Naive thymus-derived CD4-positive, alpha-beta T cell (primary cell): ENCODE data around the gene VAC14. TPM values are rescaled to one million over a fixed set of nuclear protein-coding genes. Genes with fewer than 3 reads are reported as not detected.

Experiments used
- ATAC-seq: fragments of 150-1000 bp; cut with Tn5 transposase; 2 replicates; pipeline ENCODE4 v1.10.0; 2021; ENCODE audit warnings: mild to moderate bottlenecking, moderate library complexity
- CTCF ChIA-PET: fragments of 350-600 bp; sonication (Branson Sonifier 250); formaldehyde crosslinking; loops from one replicate; lab custom pipeline; 2021; ENCODE audit warnings: antibody characterized with exemption; lab: Charles Lee
- POLR2A ChIA-PET: fragments of 350-600 bp; sonication (Branson Sonifier 250); formaldehyde crosslinking; loops from one replicate; lab custom pipeline; 2021; ENCODE audit warnings: antibody characterized with exemption, inconsistent platforms; lab: Charles Lee
- DNase-seq, 9 donors: peaks; one replicate each; pipeline versions ENCODE4 v3.0.0 to v3.0.0-alpha.2; 2020 to 2022; ENCODE audit warnings: mixed read lengths in 1 of 9
- H3K27ac ChIP-seq: one replicate; pipeline ENCODE4 v1.7.0; 2013; ENCODE audit warnings: mild to moderate bottlenecking, low read depth, low read length, moderate library complexity
- H3K27me3 ChIP-seq, 2 donors: one replicate each; pipeline ENCODE4 v1.7.0; 2013; ENCODE audit warnings: low read length in 2 of 2, mild to moderate bottlenecking in 2 of 2, moderate library complexity in 2 of 2; ENCODE audit not compliant: control insufficient read depth in 2 of 2, insufficient read depth in 2 of 2
- H3K36me3 ChIP-seq, 3 experiments: 1 replicate in 2 of 3; 2 replicates in 1 of 3; pipeline ENCODE4 v1.7.0; 2013; ENCODE audit warnings: low read length in 3 of 3, mild to moderate bottlenecking in 3 of 3, moderate library complexity in 1 of 3; ENCODE audit not compliant: insufficient read depth in 3 of 3, control insufficient read depth in 2 of 3
- H3K4me1 ChIP-seq, 2 donors: one replicate each; pipeline ENCODE4 v1.7.0; 2013; ENCODE audit warnings: low read length in 2 of 2, mild to moderate bottlenecking in 2 of 2, moderate library complexity in 1 of 2; ENCODE audit not compliant: control insufficient read depth in 2 of 2, insufficient read depth in 2 of 2
- H3K4me3 ChIP-seq: 2 replicates; pipeline ENCODE4 v1.7.0; 2013; ENCODE audit warnings: mild to moderate bottlenecking, low read length
- H3K9me3 ChIP-seq, 3 experiments: 1 replicate in 2 of 3; 2 replicates in 1 of 3; pipeline ENCODE4 v1.7.0; 2013; ENCODE audit warnings: low read length in 3 of 3; ENCODE audit not compliant: control insufficient read depth in 2 of 3
- H3K27ac Mint-ChIP-seq, 9 donors: one replicate each; pipeline ENCODE4 v1.8.0; 2020 to 2022; ENCODE audit warnings: mixed read lengths in 9 of 9, mild to moderate bottlenecking in 8 of 9, moderate library complexity in 5 of 9, inconsistent platforms in 2 of 9
- H3K27me3 Mint-ChIP-seq, 5 donors: one replicate each; pipeline ENCODE4 v1.8.0; 2021 to 2022; ENCODE audit warnings: mixed read lengths in 5 of 5, mild to moderate bottlenecking in 1 of 5
- H3K36me3 Mint-ChIP-seq, 5 donors: one replicate each; pipeline ENCODE4 v1.8.0; 2020 to 2022; ENCODE audit warnings: mixed read lengths in 5 of 5, mild to moderate bottlenecking in 3 of 5, inconsistent platforms in 1 of 5
- H3K4me1 Mint-ChIP-seq, 7 donors: one replicate each; pipeline ENCODE4 v1.8.0; 2020 to 2022; ENCODE audit warnings: mixed read lengths in 7 of 7, mild to moderate bottlenecking in 3 of 7, inconsistent platforms in 1 of 7
- H3K4me3 Mint-ChIP-seq, 10 donors: one replicate each; pipeline ENCODE4 v1.8.0; 2020 to 2022; ENCODE audit warnings: mild to moderate bottlenecking in 10 of 10, mixed read lengths in 10 of 10, moderate library complexity in 6 of 10, inconsistent platforms in 2 of 10
- H3K9me3 Mint-ChIP-seq, 11 donors: one replicate each; pipeline ENCODE4 v1.8.0; 2020 to 2022; ENCODE audit warnings: mixed read lengths in 11 of 11, mild to moderate bottlenecking in 4 of 11, inconsistent platforms in 1 of 11, moderate library complexity in 1 of 11
- intact Hi-C, 2 donors: fragments of 100-400 bp; cut with micrococcal nuclease; formaldehyde crosslinking; loops; one replicate each; pipeline ENCODE4 v1.15.1; 2023
- polyA plus RNA-seq, 2 donors: library from polyadenylated mRNA; unstranded; fragments of 300-500 nt; fragmentation: Illumina TruSeq; gene quantifications; one replicate each; pipeline ENCODE4 v1.2.3, GENCODE V29; 2021
- total RNA-seq, 6 experiments: library from RNA in 5 of 6; stranded (reverse) in 5 of 6; gene quantifications; 1 replicate in 5 of 6; 2 replicates in 1 of 6; pipeline ENCODE4 v1.2.3 and lab custom pipeline; 2021 to 2026

Gene VAC14
- total and polyA plus RNA-seq, 7 experiments from 2014 or later: 29.2 to 61.2 (median 45.9) TPM

GRCh38 chr16:70772493-70772892 lies 28.5 kb downstream of the VAC14 start:
- no peak overlapping the region for H3K27ac ChIP-seq

GRCh38 chr16:70770626-70771552 lies 30.1 kb downstream of the VAC14 start:
- Histone ChIP-seq H3K27me3 (no peaks in the 10 kb centered on the region), H3K36me3 (peaks cover 0 to 74% (median 3%) of the 10 kb centered on the region in 3 experiments), H3K9me3 (no peaks in the 10 kb centered on the region), H3K4me3 (no peak overlapping the region), H3K4me1 (no peaks in the 10 kb centered on the region), H3K27ac (no peak overlapping the region)
- H3K4me1 Mint-ChIP-seq: peaks cover 0 to 8% (median 0%) of the 10 kb centered on the region in 7 donors
- peak overlapping the region in 3 of 9 donors; percentile 12 to 26 (median 13) for H3K27ac Mint-ChIP-seq
- ATAC-seq (peak; percentile 76), DNase-seq (peak; percentile 20 to 70 (median 38))
- no peak overlapping the region for H3K4me3 Mint-ChIP-seq
- peaks cover 0 to 39% (median 4%) of the 10 kb centered on the region in 5 donors for H3K36me3 Mint-ChIP-seq
- intact Hi-C loops: loop anchor here (1.0 to 5.0 kb wide), 8 partner anchors 21 to 262 kb away; no protein-coding TSS in a partner anchor
- H3K9me3 Mint-ChIP-seq: no peaks in the 10 kb centered on the region
- H3K27me3 Mint-ChIP-seq: no peaks in the 10 kb centered on the region
- POLR2A ChIA-PET: interaction anchor here (0.6 to 2.4 kb wide), 8 partner anchors 20 to 539 kb away, joined by 3 to 10 read pairs (median 4); no protein-coding TSS in a partner anchor
- CTCF ChIA-PET: interaction anchor here (0.6 to 3.1 kb wide), 30 partner anchors 9 to 1444 kb away, joined by 3 to 33 read pairs (median 4); no protein-coding TSS in a partner anchor

More at GRCh38 chr16:70772493-70772892, 28.5 kb downstream of the VAC14 start:
- Histone ChIP-seq H3K36me3 (peaks cover 0 to 64% (median 3%) of the 10 kb centered on the region in 3 experiments), H3K4me1 (no peaks in the 10 kb centered on the region), H3K9me3 (no peaks in the 10 kb centered on the region), H3K27me3 (no peaks in the 10 kb centered on the region), H3K4me3 (no peak overlapping the region)
- H3K36me3 Mint-ChIP-seq: peaks cover 4 to 41% (median 8%) of the 10 kb centered on the region in 5 donors
- no peaks in the 10 kb centered on the region for H3K27me3 Mint-ChIP-seq
- ChIA-PET POLR2A (no interaction called here), CTCF (interaction anchor here (0.7 to 2.8 kb wide), 3 partner anchors 76 to 119 kb away, joined by 3 to 12 read pairs (median 6); no protein-coding TSS in a partner anchor)
- no peak for ATAC-seq
- no peak overlapping the region for H3K4me3 Mint-ChIP-seq
- no peak overlapping the region for H3K27ac Mint-ChIP-seq
- peaks cover 0 to 8% (median 0%) of the 10 kb centered on the region in 7 donors for H3K4me1 Mint-ChIP-seq
- DNase-seq: no peak
- intact Hi-C loops: loop anchor here in 1 of 2 donors (5.0 kb wide), 1 partner anchor 75 kb away; no protein-coding TSS in a partner anchor
- no peaks in the 10 kb centered on the region for H3K9me3 Mint-ChIP-seq

- no peak overlapping the region for H3K4me3 Mint-ChIP-seq
- no peaks in the 10 kb centered on the region for H3K9me3 ChIP-seq
- H3K27ac ChIP-seq: no peak overlapping the region
- no peak for DNase-seq
- H3K4me3 ChIP-seq: no peak overlapping the region
- POLR2A ChIA-PET: interaction anchor here (0.8 to 2.4 kb wide), 5 partner anchors 19 to 91 kb away, joined by 4 to 10 read pairs (median 4); no protein-coding TSS in a partner anchor
- H3K36me3 ChIP-seq: peaks cover 0 to 74% (median 3%) of the 10 kb centered on the region in 3 experiments
- H3K36me3 Mint-ChIP-seq: peaks cover 0 to 38% (median 4%) of the 10 kb centered on the region in 5 donors
- CTCF ChIA-PET: interaction anchor here (0.6 to 3.1 kb wide), 16 partner anchors 15 to 841 kb away, joined by 3 to 33 read pairs (median 6); no protein-coding TSS in a partner anchor
- H3K27me3 Mint-ChIP-seq: no peaks in the 10 kb centered on the region
- peaks cover 0 to 8% (median 0%) of the 10 kb centered on the region in 7 donors for H3K4me1 Mint-ChIP-seq
- intact Hi-C loops: loop anchor here (1.0 to 5.0 kb wide), 4 partner anchors 20 to 261 kb away; no protein-coding TSS in a partner anchor
- H3K27ac Mint-ChIP-seq: peak overlapping the region in 1 of 9 donors; percentile 13
- no peaks in the 10 kb centered on the region for H3K27me3 ChIP-seq
- no peaks in the 10 kb centered on the region for H3K4me1 ChIP-seq
- no peak for ATAC-seq
- H3K9me3 Mint-ChIP-seq: no peaks in the 10 kb centered on the region
Measured at GRCh38 chr16:70770291-70770625, 30.7 kb downstream of the VAC14 start.

- Mint-ChIP-seq H3K27me3 (no peaks in the 10 kb centered on the region), H3K4me3 (no peak overlapping the region), H3K27ac (peak overlapping the region in 1 of 9 donors; percentile 59), H3K4me1 (peaks cover 0 to 8% (median 0%) of the 10 kb centered on the region in 7 donors), H3K36me3 (peaks cover 0 to 39% (median 4%) of the 10 kb centered on the region in 5 donors), H3K9me3 (no peaks in the 10 kb centered on the region)
- no peak overlapping the region for H3K4me3 ChIP-seq
- ATAC-seq (no peak), DNase-seq (no peak)
- no peaks in the 10 kb centered on the region for H3K27me3 ChIP-seq
- H3K4me1 ChIP-seq: no peaks in the 10 kb centered on the region
- peaks cover 0 to 75% (median 3%) of the 10 kb centered on the region in 3 experiments for H3K36me3 ChIP-seq
- no peak overlapping the region for H3K27ac ChIP-seq
- ChIA-PET POLR2A (interaction anchor here (0.8 to 2.4 kb wide), 4 partner anchors 19 to 90 kb away, joined by 4 to 10 read pairs (median 6); no protein-coding TSS in a partner anchor), CTCF (interaction anchor here (0.6 to 3.1 kb wide), 11 partner anchors 16 to 143 kb away, joined by 3 to 33 read pairs (median 9); no protein-coding TSS in a partner anchor)
- H3K9me3 ChIP-seq: no peaks in the 10 kb centered on the region
- intact Hi-C loops: loop anchor here (1.0 to 5.0 kb wide), 4 partner anchors 19 to 261 kb away; no protein-coding TSS in a partner anchor
Measured at GRCh38 chr16:70769761-70770160, 31.2 kb downstream of the VAC14 start.

- DNase-seq: no peak
- H3K27ac ChIP-seq: no peak overlapping the region
- H3K27me3 ChIP-seq: no peaks in the 10 kb centered on the region
- no peaks in the 10 kb centered on the region for H3K4me1 ChIP-seq
- H3K9me3 ChIP-seq: no peaks in the 10 kb centered on the region
- ChIA-PET POLR2A (interaction anchor here (1.8 to 2.4 kb wide), 2 partner anchors 18 to 33 kb away, joined by 9 to 10 read pairs; no protein-coding TSS in a partner anchor), CTCF (interaction anchor here (1.4 to 3.1 kb wide), 3 partner anchors 46 to 90 kb away, joined by 3 to 33 read pairs (median 12); no protein-coding TSS in a partner anchor)
- no peaks in the 10 kb centered on the region for H3K27me3 Mint-ChIP-seq
- peaks cover 0 to 8% (median 0%) of the 10 kb centered on the region in 7 donors for H3K4me1 Mint-ChIP-seq
- intact Hi-C loops: no loop called here
- no peak overlapping the region for H3K4me3 Mint-ChIP-seq
- no peak overlapping the region for H3K4me3 ChIP-seq
- H3K36me3 Mint-ChIP-seq: peaks cover 0 to 42% (median 4%) of the 10 kb centered on the region in 5 donors
- H3K36me3 ChIP-seq: peaks cover 0 to 77% (median 2%) of the 10 kb centered on the region in 3 experiments
- H3K9me3 Mint-ChIP-seq: no peaks in the 10 kb centered on the region
- no peak for ATAC-seq
- no peak overlapping the region for H3K27ac Mint-ChIP-seq
Measured at GRCh38 chr16:70769131-70769530, 31.8 kb downstream of the VAC14 start.

GRCh38 chr16:70768203-70768580 lies 32.8 kb downstream of the VAC14 start:
- no peaks in the 10 kb centered on the region for H3K27me3 Mint-ChIP-seq
- no peaks in the 10 kb centered on the region for H3K9me3 Mint-ChIP-seq
- H3K27me3 ChIP-seq: no peaks in the 10 kb centered on the region
- no peak overlapping the region for H3K27ac ChIP-seq
- ChIA-PET POLR2A (no interaction called here), CTCF (interaction anchor here (0.9 to 1.3 kb wide), 3 partner anchors 19 to 98 kb away, joined by 3 to 6 read pairs (median 3); no protein-coding TSS in a partner anchor)
- ATAC-seq: no peak
- peaks cover 0 to 44% (median 4%) of the 10 kb centered on the region in 5 donors for H3K36me3 Mint-ChIP-seq
- intact Hi-C loops: no loop called here
- H3K4me1 Mint-ChIP-seq: peaks cover 0 to 8% (median 0%) of the 10 kb centered on the region in 7 donors
- no peaks in the 10 kb centered on the region for H3K4me1 ChIP-seq
- no peak for DNase-seq
- H3K9me3 ChIP-seq: no peaks in the 10 kb centered on the region
- H3K4me3 Mint-ChIP-seq: no peak overlapping the region
- H3K4me3 ChIP-seq: no peak overlapping the region
- no peak overlapping the region for H3K27ac Mint-ChIP-seq
- H3K36me3 ChIP-seq: peaks cover 0 to 81% (median 0%) of the 10 kb centered on the region in 3 experiments
